NCI-H774 (cell line): ENCODE measurements around the gene EPS15.
"Not testable (repeated sequence)": the region's sequence is repeated elsewhere in the genome, so short reads cannot be mapped to it uniquely, and the experiment has no call there.

Experiments
- DNase-seq: peaks from one replicate; lab custom pipeline; 2025; lab: John Stamatoyannopoulos, UW

EPS15 gene

DNA sequence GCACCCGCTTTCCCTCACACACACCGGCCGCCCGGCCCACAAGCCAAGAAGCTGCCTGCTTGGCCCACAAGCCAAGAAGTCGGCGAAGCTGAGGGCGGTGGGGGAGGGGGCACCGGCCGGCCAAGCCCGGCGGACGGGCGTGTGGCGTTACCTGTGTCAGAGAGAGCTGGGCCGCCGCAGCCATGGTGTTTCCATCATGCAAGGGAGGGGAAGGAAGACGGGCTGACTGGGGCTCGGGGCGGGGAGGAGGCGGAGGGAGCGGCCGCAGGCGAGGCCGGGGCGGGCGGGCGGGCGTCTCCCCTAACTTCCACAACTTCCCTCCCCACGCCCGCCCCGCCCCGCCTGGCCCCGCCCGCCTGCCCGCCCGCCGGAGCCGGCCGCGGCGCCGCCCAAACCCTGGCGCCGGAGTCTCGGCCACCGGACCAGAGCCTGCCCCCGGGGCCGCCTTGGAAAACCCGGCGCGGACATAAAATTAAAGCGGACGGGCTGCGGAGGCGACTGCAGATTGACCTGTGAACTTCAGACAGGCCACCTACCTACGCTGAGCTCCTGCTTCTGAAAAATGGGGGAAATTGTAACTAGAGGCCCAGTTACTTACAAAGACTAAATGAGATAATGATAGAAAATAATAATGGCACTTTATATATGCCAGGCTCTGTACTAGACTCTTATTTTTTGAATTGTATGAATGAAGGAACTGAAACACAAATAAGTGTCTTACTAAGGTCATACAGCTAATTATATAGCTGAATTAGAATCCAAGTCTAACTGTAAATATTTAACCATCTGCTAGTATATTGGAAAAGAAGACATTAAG is at the start of gene EPS15:
EPS15 (minus strand) TSS at position 219 of the 817 bp plus-strand sequence; CDS start at position 184, 35 bp downstream.
- DNase-seq, result peak; percentile 86

DNA sequence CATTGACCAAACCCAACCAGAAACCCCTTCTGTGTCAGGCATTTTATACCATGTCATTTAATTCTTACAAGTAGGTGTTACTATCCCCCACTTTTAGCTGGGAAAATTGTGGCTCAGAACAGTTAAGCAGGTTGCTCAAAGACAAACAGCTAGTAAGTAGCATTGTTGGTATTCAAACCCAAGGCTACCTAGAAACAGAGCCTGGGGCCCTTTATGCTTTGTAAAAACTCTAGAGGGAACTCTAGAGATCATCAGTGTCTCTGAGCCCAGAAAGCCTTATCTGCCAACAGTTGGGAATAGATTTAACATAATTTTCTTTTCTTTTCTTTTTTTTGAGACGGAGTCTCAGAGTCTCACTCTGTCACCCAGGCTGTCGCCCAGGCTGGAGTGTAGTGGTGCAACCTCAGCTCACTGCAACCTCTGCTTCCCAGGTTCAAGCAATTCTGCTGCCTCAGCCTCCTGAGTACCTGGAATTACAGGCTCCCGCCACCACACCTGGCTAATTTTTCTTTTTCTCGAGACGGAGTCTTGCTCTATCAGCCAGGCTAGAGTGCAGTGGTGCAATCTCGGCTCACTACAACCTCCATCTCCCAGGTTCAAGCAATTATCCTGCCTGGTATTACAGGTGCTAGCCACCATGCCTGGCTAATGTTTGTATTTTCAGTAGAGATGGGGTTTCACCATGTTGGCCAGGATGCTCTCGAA is 49.3 kb upstream of the EPS15 start:
- no peak for DNase-seq

DNA sequence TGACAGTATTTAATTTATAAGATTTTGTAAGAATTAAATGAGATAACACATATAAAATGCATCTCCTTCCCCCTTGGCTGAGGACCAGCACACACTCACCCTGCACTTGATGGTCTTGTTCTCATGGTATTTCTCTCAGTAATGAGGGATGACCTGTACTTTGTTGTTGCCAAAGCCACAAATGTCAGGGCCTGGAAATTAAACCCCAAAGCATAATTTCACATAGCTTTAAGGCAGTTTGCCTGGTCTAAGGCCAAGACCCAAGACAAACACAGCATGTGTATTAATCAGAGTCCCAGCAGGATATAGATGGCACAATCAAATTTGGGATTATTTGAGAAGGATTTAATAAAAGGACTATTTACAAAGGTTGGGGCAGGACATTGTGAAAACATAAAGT is 48.6 kb upstream of the EPS15 start:
- DNase-seq, result no peak

DNA sequence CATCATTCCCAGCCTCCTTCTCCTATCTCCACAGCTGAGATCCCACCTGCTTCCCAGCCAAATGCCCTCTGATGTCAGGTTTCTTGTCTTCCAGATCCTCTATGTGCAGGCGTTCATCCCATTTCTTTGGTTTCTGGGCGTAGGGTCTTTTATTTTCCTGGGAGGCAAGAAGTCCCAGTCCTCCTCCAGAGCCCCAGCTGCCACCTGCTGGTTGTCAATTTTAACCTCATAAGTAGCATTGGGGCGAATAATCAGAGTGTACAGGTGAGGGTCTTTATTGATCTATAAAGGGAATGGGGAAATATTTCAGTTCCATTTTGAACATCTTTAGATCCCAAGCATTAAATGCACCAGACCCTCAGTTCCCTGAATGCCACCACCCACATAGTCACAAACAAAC is 47.2 kb upstream of the EPS15 start:
- DNase-seq, result no peak

DNA sequence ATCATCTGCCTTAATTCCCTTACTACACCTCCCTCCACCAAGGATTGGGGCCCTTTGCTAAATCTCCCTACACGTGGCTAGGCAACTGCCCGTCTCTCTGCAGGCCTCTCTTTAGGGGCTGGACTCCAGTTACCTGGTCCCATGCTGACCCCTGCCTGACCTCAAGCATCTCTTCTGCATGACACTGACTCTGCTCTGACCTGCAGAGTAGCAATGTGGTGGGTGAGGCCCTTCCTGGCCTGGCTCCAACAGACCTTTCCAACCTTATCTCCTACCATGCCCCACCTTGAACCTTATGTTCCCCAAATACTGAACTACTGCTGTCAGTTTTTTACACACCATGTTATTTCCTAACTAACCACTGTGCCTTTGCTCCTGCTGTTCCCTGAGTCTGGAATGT is 45.9 kb upstream of the EPS15 start:
- no peak for DNase-seq

DNA sequence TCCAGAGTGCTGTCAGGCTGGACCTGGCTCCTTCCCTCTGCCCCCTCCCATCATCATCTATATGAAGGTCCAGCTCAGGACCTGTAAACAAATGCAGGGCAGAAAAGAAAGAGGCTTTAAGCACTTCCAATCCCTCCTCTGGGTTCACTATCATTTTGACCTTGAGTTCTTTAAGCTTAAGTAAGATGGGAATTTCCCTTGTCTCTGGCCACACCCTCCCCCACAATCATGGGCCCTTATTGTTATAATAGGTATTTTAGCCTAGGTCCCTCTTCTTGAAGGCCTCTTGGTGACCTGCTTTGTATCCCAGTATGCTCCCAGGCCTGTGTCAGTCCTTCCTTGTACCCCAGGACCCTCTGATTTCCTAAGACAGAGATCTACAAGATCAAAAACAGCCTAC is 45.1 kb upstream of the EPS15 start:
- DNase-seq, result no peak

DNA sequence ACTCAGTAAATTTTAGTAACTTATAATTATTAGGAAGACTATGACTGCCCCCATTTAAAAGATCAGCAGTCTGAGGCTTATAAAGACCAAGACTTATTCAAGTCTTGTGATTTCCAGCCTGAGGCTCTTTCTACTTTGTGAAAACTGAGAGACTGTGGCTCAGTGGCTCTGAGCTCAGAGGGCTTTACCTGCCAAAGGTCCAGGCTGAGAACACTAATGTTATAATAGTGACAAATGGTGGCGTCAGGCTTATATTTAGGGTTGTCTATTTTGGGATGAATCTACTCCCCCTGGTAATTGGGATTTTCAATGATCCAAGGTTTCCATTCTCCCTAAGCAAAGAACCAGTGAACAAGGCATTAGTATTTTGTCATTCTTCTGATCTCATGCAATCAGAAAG is 42.6 kb upstream of the EPS15 start:
- no peak for DNase-seq

DNA sequence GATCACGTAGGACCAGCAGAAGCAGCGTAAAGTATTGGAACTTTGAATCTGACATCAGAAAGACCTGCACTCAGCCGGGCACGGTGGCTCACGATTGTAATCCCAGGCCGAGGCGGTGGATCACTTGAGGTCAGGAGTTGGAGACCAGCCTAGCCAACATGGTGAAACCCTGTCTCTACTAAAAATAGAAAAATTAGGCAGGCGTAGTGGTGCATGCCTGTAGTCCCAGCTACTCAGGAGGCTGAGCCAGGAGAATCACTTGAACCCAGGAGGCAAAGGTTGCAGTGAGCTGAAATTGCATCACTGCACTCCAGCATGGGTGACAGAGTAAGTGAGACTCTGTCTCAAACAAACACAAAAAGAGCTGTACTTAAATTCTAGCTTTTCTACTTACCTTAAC is 41.8 kb upstream of the EPS15 start:
- not testable (repeated sequence) for DNase-seq

DNA sequence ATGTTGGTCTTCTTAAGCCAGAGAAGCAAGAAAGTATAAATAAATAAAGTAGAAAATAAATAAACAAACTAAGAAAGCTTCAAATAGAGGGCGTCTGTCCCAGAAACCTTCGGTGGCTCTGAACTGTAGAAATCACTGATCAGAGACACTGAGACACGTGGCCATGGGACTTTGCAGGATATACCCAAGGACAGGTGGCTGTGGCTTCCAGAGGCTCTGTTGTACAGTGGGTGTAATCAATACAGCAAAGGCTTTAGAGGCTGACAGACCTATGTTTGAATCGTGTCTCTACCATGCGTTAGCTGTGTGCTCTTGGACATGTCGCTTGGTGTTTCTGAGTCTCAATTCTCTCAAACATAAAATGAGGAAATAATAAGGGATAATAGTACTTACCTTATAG is 41.0 kb upstream of the EPS15 start:
- DNase-seq, result no peak

DNA sequence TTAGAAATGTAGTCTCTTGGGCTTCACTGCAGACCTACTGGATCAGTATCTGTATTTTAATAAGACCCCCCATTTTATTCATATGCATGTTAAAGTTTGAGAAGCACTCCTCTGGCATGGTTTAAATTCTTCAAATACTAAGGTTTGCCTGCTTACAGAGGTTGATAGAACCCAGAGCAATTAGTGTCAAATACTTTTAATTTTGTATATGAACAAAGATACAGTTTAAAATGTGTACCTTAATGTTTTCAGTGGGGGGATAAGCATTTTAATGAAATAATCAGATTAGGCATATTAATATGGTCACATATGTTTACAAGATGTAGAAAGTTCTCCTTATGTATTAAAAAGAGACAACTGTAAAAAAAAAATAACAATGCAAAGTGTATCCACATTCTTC is 40.4 kb upstream of the EPS15 start:
- no peak for DNase-seq

DNA sequence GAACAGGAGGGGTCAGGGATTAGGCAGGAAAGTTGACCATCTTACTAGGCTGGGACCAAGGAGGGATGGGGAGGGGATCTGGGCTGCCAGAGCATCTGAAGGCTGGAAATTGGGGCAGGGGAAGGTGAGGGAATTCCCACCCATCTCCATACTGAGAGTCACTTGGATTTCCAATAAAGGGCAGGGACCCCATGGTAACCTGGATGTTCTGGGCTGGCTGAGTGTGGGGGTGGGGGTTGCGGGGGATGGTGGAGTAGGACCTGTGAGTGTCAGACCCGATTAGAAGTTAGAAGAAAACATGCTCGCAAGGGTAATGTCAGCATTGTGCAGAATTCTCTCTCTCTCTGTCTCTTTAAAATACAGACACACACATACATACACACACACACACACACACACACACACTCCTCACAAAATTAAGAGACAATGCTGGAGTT is 40.0 kb upstream of the EPS15 start:
- DNase-seq, result no peak

DNA sequence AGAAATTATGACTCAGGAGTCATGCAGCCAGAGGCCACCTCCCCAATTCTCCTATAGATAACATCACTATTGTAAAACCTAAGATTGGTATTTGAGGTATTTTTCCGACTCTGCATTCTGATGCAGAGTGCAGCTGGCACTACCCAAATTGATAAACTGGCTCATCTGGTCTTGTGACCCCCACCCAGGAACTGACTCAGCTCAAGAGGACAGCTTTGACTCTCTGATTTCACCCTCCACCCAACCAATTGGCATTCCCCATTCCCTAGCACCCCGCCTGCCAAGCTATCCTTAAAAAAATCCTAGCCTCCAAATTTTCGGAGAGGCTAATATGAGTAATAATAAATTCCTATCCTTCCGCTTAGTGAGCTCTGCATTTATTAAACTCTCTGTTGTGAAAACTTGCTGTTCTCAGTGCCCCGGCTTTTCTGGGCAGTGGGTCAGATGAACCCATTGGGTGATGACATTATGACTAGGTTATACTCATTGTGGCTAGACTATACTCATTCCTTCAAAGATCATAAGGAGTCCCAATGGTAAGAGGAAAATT is 39.4 kb upstream of the EPS15 start:
- DNase-seq, result no peak

DNA sequence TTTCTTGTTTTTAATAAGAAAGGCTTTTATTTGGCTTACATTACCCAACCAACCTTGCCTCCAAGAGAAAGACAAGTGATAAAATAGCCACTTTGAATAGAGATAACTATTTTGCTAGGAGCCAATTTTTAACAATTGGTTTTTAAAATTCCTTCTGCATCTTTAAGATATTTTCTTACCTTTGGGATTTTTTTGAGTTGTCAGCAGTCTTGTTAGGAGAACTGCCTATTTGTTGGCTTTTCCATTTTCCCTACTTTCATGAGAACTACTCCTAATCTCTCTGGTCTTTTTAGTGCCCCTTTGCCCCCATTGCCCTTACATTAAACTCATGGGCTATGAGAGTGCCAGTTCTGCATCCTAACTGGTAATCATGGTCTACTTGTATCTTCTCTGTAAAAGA is 38.1 kb upstream of the EPS15 start:
- DNase-seq, result no peak

DNA sequence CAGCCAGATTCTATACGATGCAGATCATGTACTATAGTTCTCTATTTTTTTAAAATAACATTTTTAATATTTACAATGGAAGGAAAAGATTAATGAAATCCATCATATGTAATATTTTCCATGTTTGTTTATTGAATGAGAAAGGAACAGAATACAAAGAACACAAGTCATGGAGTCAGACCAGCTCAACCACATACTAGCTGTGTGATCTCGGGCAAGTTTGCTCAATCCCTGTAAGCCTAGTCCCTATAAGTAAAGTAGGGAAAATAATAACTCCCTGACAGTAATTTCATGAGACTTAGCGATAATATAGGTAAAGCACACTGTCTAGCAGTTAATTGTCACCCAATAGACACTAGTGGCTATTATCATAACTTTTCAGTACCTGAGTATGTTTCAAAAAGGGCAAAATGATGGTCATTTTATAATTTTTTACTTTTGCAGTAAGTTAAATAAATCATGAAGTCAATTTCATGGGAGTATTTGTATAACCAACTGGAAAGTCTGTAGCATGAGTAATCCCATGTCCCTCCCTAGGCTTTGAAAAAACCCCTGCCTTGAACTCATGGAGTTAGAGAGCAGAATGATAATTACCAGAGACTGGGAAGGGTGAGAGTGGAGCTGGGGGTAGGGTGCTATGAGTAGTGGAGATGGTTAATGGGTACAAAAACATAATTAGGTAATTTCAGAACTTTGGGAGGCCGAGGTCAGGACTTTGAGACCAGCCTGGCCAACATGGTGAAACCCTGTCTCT is 37.0 kb upstream of the EPS15 start:
- no peak for DNase-seq

DNA sequence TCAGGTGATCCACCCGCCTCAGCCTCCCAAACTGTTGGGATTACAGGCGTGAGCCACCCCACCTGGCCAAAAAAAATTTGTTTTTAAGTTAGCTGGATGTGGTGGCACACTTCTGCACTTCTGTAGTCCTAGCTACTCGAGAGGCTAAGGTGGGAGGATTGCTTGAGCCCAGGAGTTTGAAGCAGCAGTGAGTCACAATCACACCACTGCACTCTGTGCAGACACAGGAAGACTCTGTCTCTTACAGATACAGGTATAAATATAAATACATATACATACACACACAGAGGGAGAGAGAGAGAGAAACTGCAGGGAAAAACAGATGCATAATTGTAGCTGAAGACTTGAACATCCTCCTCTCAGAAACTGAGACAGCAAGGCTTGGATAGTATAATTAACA is 34.8 kb upstream of the EPS15 start:
- DNase-seq, result no peak

DNA sequence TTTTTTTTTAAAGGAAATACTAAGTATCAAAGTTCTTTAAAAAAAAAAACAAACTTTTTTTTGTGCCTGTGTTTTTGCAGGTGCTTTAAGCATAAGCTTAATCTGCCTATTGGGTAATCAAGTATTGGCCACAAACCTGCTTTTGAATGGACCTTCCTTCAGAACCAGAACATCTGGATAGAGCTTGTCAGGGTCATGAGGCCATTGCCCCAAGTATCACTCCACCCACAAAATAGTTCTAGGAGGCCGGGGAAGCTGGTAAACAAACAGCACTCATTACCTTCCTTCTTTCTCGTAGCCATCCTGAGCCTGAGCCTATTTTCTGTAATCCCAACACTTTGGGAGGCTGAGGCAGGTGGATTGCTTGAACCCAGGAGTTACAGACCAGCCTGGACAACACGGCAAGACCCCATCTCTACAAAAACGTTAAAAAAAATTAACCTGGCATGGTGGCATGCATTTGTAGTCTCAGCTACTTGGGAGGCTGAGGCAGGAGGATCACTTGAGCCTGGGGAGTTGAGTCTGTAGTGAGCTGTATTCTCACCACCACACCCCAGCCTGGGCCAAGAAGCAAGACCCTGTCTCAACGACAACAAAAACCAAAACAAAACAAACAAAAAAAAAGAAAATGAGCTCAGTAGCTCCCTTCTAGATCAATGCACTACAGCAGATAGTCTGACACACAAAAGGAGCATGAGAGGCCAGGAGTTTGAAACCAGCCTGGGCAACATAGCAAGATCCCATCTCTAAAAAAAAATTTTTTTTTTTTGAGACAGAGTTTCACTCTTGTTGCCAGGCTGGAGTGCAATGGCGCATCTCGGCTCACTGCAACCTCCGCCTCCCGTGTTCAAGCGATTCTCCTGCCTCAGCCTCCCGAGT is 34.1 kb upstream of the EPS15 start:
- no peak for DNase-seq

DNA sequence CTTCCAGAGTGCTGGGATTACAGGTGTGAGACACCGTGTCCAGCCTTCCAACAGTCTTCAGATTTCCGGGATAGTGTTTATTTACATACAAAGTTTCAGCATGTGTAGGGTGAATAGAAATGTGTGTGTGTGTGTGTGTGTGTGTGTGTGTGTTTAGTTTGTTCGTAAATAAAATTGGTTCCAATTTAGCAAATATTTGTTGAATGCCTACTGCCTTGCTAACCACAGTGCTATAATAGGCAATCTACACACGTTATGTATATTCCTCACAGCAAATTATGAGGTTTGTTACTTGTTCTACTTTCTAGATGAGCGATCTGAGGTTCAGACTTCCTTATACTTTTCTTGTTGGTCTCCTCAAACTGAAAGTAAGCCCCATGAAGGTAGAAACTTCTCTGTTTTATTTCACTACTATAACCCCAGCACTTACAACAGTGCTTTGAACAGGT is 32.8 kb upstream of the EPS15 start:
- DNase-seq, result peak; percentile 26

DNA sequence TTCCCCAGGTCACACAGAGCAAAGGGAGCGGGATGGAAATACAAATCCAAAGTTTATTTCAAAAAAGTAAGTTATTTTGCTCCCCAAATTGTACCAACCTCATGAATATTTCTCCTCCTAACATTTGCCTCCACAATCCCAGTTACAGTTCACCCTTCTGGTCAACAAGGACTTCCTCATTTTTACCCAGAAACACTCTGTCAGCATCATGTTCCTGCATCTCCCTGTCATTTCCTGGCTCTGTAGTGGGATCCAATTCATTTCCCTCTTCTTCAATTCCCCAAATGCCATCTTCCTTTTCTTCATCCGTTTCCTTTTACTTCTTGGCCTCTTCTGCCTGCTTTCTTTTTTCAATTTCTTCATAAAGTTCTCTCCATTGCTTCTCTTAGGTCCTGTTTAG is 32.0 kb upstream of the EPS15 start:
- no peak for DNase-seq

DNA sequence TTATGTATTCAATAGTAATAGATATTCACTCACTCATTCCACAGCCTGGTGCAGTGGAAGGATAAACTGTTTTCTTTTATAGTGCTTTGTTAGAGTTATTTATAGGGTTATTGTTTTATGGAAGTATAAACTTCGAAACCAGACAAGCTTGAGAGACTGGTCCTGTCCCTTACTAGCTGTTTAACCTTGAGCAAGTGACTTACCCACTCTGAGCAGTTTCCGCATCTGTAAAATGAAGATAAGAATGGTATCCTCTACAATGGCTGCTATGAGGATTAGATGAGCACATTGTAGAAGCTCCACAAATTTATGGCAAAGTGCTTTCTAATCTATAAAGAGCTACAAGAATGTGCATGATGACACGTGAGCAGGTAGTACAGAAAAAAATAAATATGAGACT is 30.8 kb upstream of the EPS15 start:
- no peak for DNase-seq

DNA sequence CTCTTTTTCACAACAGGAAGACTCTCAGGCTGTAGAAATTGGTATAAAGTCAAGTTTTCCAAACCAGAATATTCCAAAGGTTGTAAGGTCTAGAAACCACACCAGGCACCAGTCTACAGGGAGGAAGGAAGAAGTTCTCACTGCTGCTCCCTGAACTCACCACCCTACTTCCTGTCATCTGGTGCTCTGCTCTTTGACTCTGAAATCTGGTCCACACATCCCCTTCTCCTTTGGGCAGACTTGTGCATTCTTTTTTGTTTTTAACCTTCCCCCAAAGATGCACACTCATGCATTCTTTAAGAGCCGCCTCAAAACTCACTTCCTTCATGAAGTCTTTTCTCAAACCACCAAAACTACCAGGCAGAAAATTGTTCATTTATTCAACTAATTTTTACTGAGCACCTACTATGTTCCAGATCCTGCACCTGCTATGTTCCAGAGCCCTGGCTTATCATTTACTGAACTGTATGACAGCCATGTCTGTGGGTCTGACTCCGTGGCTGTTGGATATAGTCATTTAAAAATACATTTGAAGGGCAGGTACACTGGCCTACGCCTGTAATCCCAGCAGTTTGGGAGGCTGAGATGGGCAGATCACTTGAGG is 30.1 kb upstream of the EPS15 start:
- no peak for DNase-seq

DNA sequence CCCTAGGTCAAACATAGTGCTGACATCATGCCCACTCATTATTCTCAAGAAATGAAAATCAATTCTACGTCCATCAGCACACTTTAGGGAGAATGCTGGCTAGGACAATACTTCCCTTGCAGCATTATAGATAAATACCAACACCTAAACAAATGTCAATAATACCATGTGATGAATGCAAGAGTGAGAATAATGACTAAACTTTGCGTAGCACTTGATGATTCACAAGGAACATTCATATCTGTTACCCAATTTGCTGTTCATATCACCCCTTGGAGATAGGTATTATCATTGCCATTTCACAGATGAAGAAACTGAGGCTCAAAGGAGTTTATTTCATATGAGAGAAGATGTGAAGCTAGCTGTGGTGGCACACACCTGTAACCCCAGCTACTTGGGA is 24.8 kb upstream of the EPS15 start:
- no peak for DNase-seq
